HEK293 (cell line): ENCODE results near the gene SAC3D1.

Experiments used
- CTCF ChIA-PET: fragments of 350-600 bp; formaldehyde crosslinking; extraction: SDS; loops from one replicate; lab custom pipeline; 2021; ENCODE audit warnings: antibody characterized with exemption; lab: Yijun Ruan, JAX
- POLR2A ChIA-PET: fragments of 300-600 bp; formaldehyde crosslinking; extraction: SDS; loops from one replicate; lab custom pipeline; 2020; ENCODE audit warnings: antibody characterized with exemption, inconsistent platforms; lab: Yijun Ruan, JAX
- H3K27ac ChIP-seq: fragments of 200-500 bp; sonication (Bioruptor generic); 2 replicates; pipeline ENCODE4 v1.5.1; 2014; ENCODE audit warnings: low read depth, low read length, control low read depth, inconsistent platforms; ENCODE audit errors: extremely low read depth
- H3K36me3 ChIP-seq, 2 experiments: fragments of 200-500 bp in 1 of 2; sonication (Bioruptor generic) in 1 of 2; 1 replicate in 1 of 2; 2 replicates in 1 of 2; pipeline ENCODE4 v1.5.1; 2014 to 2017; ENCODE audit warnings: inconsistent platforms in 2 of 2, low read length in 2 of 2; ENCODE audit not compliant: control insufficient read depth in 2 of 2, insufficient read depth in 1 of 2
- H3K4me1 ChIP-seq: fragments of 200-500 bp; sonication (Bioruptor generic); 2 replicates; pipeline ENCODE4 v1.5.1; 2014; ENCODE audit warnings: mild to moderate bottlenecking, low read length, inconsistent platforms; ENCODE audit not compliant: control insufficient read depth, insufficient read depth
- H3K4me3 ChIP-seq: 2 replicates; pipeline ENCODE4 v1.5.1; 2011; ENCODE audit warnings: low read depth, mild to moderate bottlenecking, control low read depth, low read length, moderate library complexity
- H3K9me3 ChIP-seq: fragments of 200-500 bp; sonication (Bioruptor generic); 2 replicates; pipeline ENCODE4 v1.5.1; 2014; ENCODE audit warnings: low read depth, low read length, inconsistent platforms; ENCODE audit not compliant: control insufficient read depth, insufficient read depth
- BCL6B ChIP-seq: fragments of 450-650 bp; formaldehyde crosslinking; IDR thresholded peaks from 2 replicates; pipeline ENCODE4 v1.5.1; 2017; ENCODE audit warnings: missing biosample characterization, missing genetic modification characterization
- GLI4 ChIP-seq: fragments of 450-650 bp; formaldehyde crosslinking; IDR thresholded peaks from 2 replicates; pipeline ENCODE4 v1.5.1; 2016; ENCODE audit warnings: missing biosample characterization, missing genetic modification characterization
- HOXD13 ChIP-seq: sonication (generic); formaldehyde crosslinking; IDR thresholded peaks from 2 replicates; pipeline ENCODE4 v1.8.0; 2022; ENCODE audit warnings: missing genetic modification reagents, borderline replicate concordance
- KLF8 ChIP-seq: fragments of 450-650 bp; formaldehyde crosslinking; IDR thresholded peaks from 2 replicates; pipeline ENCODE4 v1.5.1; 2016; ENCODE audit warnings: missing biosample characterization, missing genetic modification characterization
- MZF1 ChIP-seq: fragments of 450-650 bp; formaldehyde crosslinking; IDR thresholded peaks from 2 replicates; pipeline ENCODE4 v1.5.1; 2017; ENCODE audit warnings: missing biosample characterization, missing genetic modification characterization, borderline replicate concordance
- SP2 ChIP-seq: fragments of 450-650 bp; formaldehyde crosslinking; IDR thresholded peaks from 2 replicates; pipeline ENCODE4 v1.5.1; 2016; ENCODE audit warnings: missing biosample characterization, missing genetic modification characterization
- SP7 ChIP-seq: fragments of 450-650 bp; formaldehyde crosslinking; IDR thresholded peaks from 2 replicates; pipeline ENCODE4 v1.5.1; 2016; ENCODE audit warnings: missing biosample characterization, missing genetic modification characterization
- WT1 ChIP-seq: fragments of 450-650 bp; formaldehyde crosslinking; IDR thresholded peaks from 2 replicates; pipeline ENCODE4 v1.5.1; 2016; ENCODE audit warnings: missing biosample characterization, missing genetic modification characterization
- ZBTB1 ChIP-seq: fragments of 450-650 bp; formaldehyde crosslinking; IDR thresholded peaks from 2 replicates; pipeline ENCODE4 v1.5.1; 2016; ENCODE audit warnings: missing biosample characterization, missing genetic modification characterization
- ZBTB21 ChIP-seq: fragments of 450-650 bp; formaldehyde crosslinking; IDR thresholded peaks from 2 replicates; pipeline ENCODE4 v1.5.1; 2017; ENCODE audit warnings: missing biosample characterization, missing genetic modification characterization
- ZBTB7A ChIP-seq: fragments of 450-650 bp; formaldehyde crosslinking; IDR thresholded peaks from 2 replicates; pipeline ENCODE4 v1.5.1; 2016; ENCODE audit warnings: low read depth, missing biosample characterization, missing genetic modification characterization
- ZNF140 ChIP-seq: fragments of 450-650 bp; formaldehyde crosslinking; IDR thresholded peaks from 2 replicates; pipeline ENCODE4 v1.5.1; 2016; ENCODE audit warnings: missing biosample characterization, missing genetic modification characterization
- ZNF16 ChIP-seq: fragments of 450-650 bp; formaldehyde crosslinking; IDR thresholded peaks from 2 replicates; pipeline ENCODE4 v1.5.1; 2016; ENCODE audit warnings: low read depth, missing biosample characterization, missing genetic modification characterization
- ZNF211 ChIP-seq: fragments of 450-650 bp; formaldehyde crosslinking; IDR thresholded peaks from 2 replicates; pipeline ENCODE4 v1.5.1; 2016; ENCODE audit warnings: low read depth, missing biosample characterization, missing genetic modification characterization
- ZNF214 ChIP-seq: fragments of 450-650 bp; formaldehyde crosslinking; IDR thresholded peaks from 2 replicates; pipeline ENCODE4 v1.5.1; 2017; ENCODE audit warnings: missing biosample characterization, mild to moderate bottlenecking, missing genetic modification characterization, borderline replicate concordance
- ZNF302 ChIP-seq: fragments of 450-650 bp; formaldehyde crosslinking; IDR thresholded peaks from 2 replicates; pipeline ENCODE4 v1.5.1; 2016; ENCODE audit warnings: missing biosample characterization, missing genetic modification characterization, low read depth
- ZNF341 ChIP-seq: fragments of 450-650 bp; formaldehyde crosslinking; IDR thresholded peaks from 2 replicates; pipeline ENCODE4; 2016; ENCODE audit warnings: low read depth, missing biosample characterization, missing genetic modification characterization
- ZNF473 ChIP-seq: fragments of 450-650 bp; formaldehyde crosslinking; IDR thresholded peaks from 2 replicates; pipeline ENCODE4 v1.5.1; 2017; ENCODE audit warnings: missing biosample characterization, missing genetic modification characterization
- ZNF510 ChIP-seq: fragments of 450-650 bp; formaldehyde crosslinking; IDR thresholded peaks from 2 replicates; pipeline ENCODE4 v1.5.1; 2018; ENCODE audit warnings: mild to moderate bottlenecking, missing genetic modification characterization, missing biosample characterization; ENCODE audit not compliant: insufficient replicate concordance
- ZNF549 ChIP-seq: fragments of 450-650 bp; IDR thresholded peaks from 2 replicates; pipeline ENCODE4 v1.5.1; 2018; ENCODE audit warnings: missing biosample characterization, missing genetic modification characterization, mild to moderate bottlenecking, inconsistent platforms, moderate library complexity
- ZNF555 ChIP-seq: fragments of 450-650 bp; formaldehyde crosslinking; conservative IDR thresholded peaks from 2 replicates; pipeline ENCODE4 v1.5.1; 2017; ENCODE audit warnings: missing biosample characterization, mild to moderate bottlenecking, missing genetic modification characterization, inconsistent platforms
- ZNF560 ChIP-seq: fragments of 450-650 bp; formaldehyde crosslinking; IDR thresholded peaks from 2 replicates; pipeline ENCODE4 v1.5.1; 2017; ENCODE audit warnings: missing biosample characterization, missing genetic modification characterization, borderline replicate concordance
- ZNF596 ChIP-seq: fragments of 450-650 bp; IDR thresholded peaks from 2 replicates; pipeline ENCODE4 v1.5.0; 2018; ENCODE audit warnings: missing biosample characterization, mild to moderate bottlenecking, missing genetic modification characterization, moderate library complexity
- ZNF624 ChIP-seq: fragments of 450-650 bp; formaldehyde crosslinking; IDR thresholded peaks from 2 replicates; pipeline ENCODE4 v1.5.1; 2017; ENCODE audit warnings: missing biosample characterization, missing genetic modification characterization
- ZNF629 ChIP-seq: fragments of 450-650 bp; formaldehyde crosslinking; IDR thresholded peaks from 2 replicates; pipeline ENCODE4 v1.5.1; 2017; ENCODE audit warnings: missing biosample characterization, missing genetic modification characterization
- ZNF776 ChIP-seq: fragments of 450-650 bp; formaldehyde crosslinking; IDR thresholded peaks from 2 replicates; pipeline ENCODE4 v1.5.0; 2017; ENCODE audit warnings: missing biosample characterization, missing genetic modification characterization, borderline replicate concordance
- ZNF830 ChIP-seq: fragments of 450-650 bp; IDR thresholded peaks from 2 replicates; pipeline ENCODE4 v1.5.0; 2018; ENCODE audit warnings: missing biosample characterization, missing genetic modification characterization, low read depth, mild to moderate bottlenecking, moderate library complexity
- TF ChIP-seq, protein P1 (sequence below): fragments of 450-650 bp; formaldehyde crosslinking; IDR thresholded peaks from 2 replicates; pipeline ENCODE4 v1.5.1; 2016; ENCODE audit warnings: missing biosample characterization, missing genetic modification characterization, borderline replicate concordance
- TF ChIP-seq, protein P2 (sequence below): fragments of 450-650 bp; formaldehyde crosslinking; IDR thresholded peaks from 2 replicates; pipeline ENCODE4 v1.5.0; 2017; ENCODE audit warnings: missing biosample characterization, missing genetic modification characterization, borderline replicate concordance
- TF ChIP-seq, protein P3 (sequence below): fragments of 450-650 bp; formaldehyde crosslinking; IDR thresholded peaks from 2 replicates; pipeline ENCODE4 v1.5.1; 2016; ENCODE audit warnings: missing biosample characterization, missing genetic modification characterization

SAC3D1 gene

DNA sequence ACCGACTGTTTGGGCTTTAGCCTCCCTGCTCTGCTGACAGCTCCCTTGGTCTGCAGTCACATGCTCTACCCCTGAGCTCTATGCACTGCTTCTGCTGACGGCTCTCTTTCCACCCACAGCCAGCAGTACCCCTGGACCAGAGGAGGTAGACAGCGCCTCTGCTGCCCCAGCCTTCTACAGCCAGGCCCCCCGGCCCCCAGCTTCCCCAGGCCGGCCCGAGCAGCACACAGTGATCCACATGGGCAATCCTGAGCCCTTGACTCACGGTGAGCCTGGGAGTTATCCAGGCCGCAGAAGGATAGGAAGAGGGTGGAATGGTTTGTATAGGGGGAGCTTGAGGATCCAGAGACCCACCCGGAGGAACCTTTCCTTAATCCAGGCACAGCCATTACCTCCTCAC is 45.8 kb downstream of the SAC3D1 start:
- H3K36me3 ChIP-seq, result peaks cover 0 to 60% of the 10 kb centered on the region in 2 experiments; a peak in 1 of 3 replicates
- no peak overlapping the region for H3K27ac ChIP-seq
- TF ChIP-seq KLF8 (tag by site-specific recombination), result no peak
- no peak for TF ChIP-seq ZNF302 (tag by site-specific recombination)
- no peak for TF ChIP-seq ZNF341 (tag by site-specific recombination)
- no peak for TF ChIP-seq SP2 (tag by site-specific recombination)
- TF ChIP-seq HOXD13, result no peak
- no peak for TF ChIP-seq ZNF629 (tag by site-specific recombination)
- TF ChIP-seq ZNF211 (tag by site-specific recombination), result no peak
- no peak for TF ChIP-seq ZBTB1 (tag by site-specific recombination)
- TF ChIP-seq ZNF596, result no peak
- no peak for TF ChIP-seq ZNF16 (tag by site-specific recombination)
- TF ChIP-seq ZNF560 (tag by site-specific recombination), result no peak
- no peak for TF ChIP-seq ZNF624
- TF ChIP-seq, protein P1, sequence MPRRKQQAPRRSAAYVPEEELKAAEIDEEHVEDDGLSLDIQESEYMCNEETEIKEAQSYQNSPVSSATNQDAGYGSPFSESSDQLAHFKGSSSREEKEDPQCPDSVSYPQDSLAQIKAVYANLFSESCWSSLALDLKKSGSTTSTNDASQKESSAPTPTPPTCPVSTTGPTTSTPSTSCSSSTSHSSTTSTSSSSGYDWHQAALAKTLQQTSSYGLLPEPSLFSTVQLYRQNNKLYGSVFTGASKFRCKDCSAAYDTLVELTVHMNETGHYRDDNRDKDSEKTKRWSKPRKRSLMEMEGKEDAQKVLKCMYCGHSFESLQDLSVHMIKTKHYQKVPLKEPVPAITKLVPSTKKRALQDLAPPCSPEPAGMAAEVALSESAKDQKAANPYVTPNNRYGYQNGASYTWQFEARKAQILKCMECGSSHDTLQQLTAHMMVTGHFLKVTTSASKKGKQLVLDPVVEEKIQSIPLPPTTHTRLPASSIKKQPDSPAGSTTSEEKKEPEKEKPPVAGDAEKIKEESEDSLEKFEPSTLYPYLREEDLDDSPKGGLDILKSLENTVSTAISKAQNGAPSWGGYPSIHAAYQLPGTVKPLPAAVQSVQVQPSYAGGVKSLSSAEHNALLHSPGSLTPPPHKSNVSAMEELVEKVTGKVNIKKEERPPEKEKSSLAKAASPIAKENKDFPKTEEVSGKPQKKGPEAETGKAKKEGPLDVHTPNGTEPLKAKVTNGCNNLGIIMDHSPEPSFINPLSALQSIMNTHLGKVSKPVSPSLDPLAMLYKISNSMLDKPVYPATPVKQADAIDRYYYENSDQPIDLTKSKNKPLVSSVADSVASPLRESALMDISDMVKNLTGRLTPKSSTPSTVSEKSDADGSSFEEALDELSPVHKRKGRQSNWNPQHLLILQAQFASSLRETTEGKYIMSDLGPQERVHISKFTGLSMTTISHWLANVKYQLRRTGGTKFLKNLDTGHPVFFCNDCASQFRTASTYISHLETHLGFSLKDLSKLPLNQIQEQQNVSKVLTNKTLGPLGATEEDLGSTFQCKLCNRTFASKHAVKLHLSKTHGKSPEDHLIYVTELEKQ (tag by site-specific recombination), result no peak
- TF ChIP-seq GLI4 (tag by site-specific recombination), result no peak
- no peak for TF ChIP-seq ZBTB21
- TF ChIP-seq ZNF830 (tag by site-specific recombination), result no peak
- no peak for TF ChIP-seq ZNF549 (tag by site-specific recombination)
- TF ChIP-seq, protein P2, sequence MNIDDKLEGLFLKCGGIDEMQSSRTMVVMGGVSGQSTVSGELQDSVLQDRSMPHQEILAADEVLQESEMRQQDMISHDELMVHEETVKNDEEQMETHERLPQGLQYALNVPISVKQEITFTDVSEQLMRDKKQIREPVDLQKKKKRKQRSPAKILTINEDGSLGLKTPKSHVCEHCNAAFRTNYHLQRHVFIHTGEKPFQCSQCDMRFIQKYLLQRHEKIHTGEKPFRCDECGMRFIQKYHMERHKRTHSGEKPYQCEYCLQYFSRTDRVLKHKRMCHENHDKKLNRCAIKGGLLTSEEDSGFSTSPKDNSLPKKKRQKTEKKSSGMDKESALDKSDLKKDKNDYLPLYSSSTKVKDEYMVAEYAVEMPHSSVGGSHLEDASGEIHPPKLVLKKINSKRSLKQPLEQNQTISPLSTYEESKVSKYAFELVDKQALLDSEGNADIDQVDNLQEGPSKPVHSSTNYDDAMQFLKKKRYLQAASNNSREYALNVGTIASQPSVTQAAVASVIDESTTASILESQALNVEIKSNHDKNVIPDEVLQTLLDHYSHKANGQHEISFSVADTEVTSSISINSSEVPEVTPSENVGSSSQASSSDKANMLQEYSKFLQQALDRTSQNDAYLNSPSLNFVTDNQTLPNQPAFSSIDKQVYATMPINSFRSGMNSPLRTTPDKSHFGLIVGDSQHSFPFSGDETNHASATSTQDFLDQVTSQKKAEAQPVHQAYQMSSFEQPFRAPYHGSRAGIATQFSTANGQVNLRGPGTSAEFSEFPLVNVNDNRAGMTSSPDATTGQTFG (tag by site-specific recombination), result no peak
- TF ChIP-seq MZF1 (tag by site-specific recombination), result no peak
- POLR2A ChIA-PET, result interaction anchor here (0.9 kb wide), 1 partner anchor 14 kb away, joined by 4 read pairs; no protein-coding TSS in a partner anchor
- no peak overlapping the region for H3K4me3 ChIP-seq
- peaks cover 3% of the 10 kb centered on the region; the same call in 1 of the 2 replicates for H3K4me1 ChIP-seq
- CTCF ChIA-PET, result no interaction called here
- H3K9me3 ChIP-seq, result no peaks in the 10 kb centered on the region

- Histone ChIP-seq H3K9me3 (no peaks in the 10 kb centered on the region), H3K36me3 (peaks cover 0 to 56% of the 10 kb centered on the region in 2 experiments; a peak in 1 of 3 replicates), H3K4me1 (peaks cover 3% of the 10 kb centered on the region; the same call in 1 of the 2 replicates), H3K27ac (no peak overlapping the region), H3K4me3 (no peak overlapping the region)
- ChIA-PET CTCF (interaction anchor here (0.6 kb wide), 1 partner anchor 15 kb away, joined by 3 read pairs; no protein-coding TSS in a partner anchor), POLR2A (interaction anchor here (0.9 kb wide), 1 partner anchor 15 kb away, joined by 4 read pairs; no protein-coding TSS in a partner anchor)
- TF ChIP-seq WT1 (tag by site-specific recombination) (no peak), ZNF140 (tag by site-specific recombination) (no peak), SP7 (tag by site-specific recombination) (no peak), ZNF776 (tag by site-specific recombination) (no peak), ZNF473 (tag by site-specific recombination) (no peak), ZBTB7A (no peak), ZNF555 (no peak), ZNF510 (tag by site-specific recombination) (no peak), ZNF214 (tag by site-specific recombination) (no peak), BCL6B (tag by site-specific recombination) (no peak)
- TF ChIP-seq, protein P3, sequence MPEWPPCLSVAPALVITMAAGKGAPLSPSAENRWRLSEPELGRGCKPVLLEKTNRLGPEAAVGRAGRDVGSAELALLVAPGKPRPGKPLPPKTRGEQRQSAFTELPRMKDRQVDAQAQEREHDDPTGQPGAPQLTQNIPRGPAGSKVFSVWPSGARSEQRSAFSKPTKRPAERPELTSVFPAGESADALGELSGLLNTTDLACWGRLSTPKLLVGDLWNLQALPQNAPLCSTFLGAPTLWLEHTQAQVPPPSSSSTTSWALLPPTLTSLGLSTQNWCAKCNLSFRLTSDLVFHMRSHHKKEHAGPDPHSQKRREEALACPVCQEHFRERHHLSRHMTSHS (tag by site-specific recombination), result no peak
These were observed 46.2 kb downstream of the SAC3D1 start for GRCh38 chr11:65087216-65087615.
